ENCODE measurements around the gene ARL6IP4. TPM values are rescaled to one million over a fixed set of nuclear protein-coding genes. Genes with fewer than 3 reads are reported as not detected.

Gene ARL6IP4
- polyA plus RNA-seq, 3 donors, result 152 to 268 (median 167) TPM

GRCh38 chr12:122944605-122945592, 35.6 kb upstream of the ARL6IP4 start:
- WGBS (ENCODE audit: insufficient coverage), result 92% methylated on average over 6 of the region's 14 CpGs
- Histone ChIP-seq H3K4me1 (ENCODE audit: control insufficient read depth in 1 of 2, insufficient read depth in 2 of 2, low read length in 2 of 2) (peaks cover 33 to 35% of the 10 kb centered on the region in 2 donors), H3K79me2 (ENCODE audit: insufficient read depth, low read length) (no peaks in the 10 kb centered on the region), H3K4me3 (replicated peaks in 1 of 3; ENCODE audit: low read depth in 2 of 3, low read length in 3 of 3) (no peak overlapping the region), H3K9me3 (replicated peaks in 1 of 2; ENCODE audit: control insufficient read depth in 1 of 2, insufficient read depth in 1 of 2, low read length in 2 of 2) (no peaks in the 10 kb centered on the region), H3K27me3 (ENCODE audit: control insufficient read depth in 2 of 2, insufficient read depth in 2 of 2, low read length in 2 of 2) (no peaks in the 10 kb centered on the region), H2AFZ (ENCODE audit: insufficient read depth, low read depth, low read length, poor library complexity, severe bottlenecking) (no peak overlapping the region), H3K4me2 (replicated peaks; ENCODE audit: extremely low read depth, low read length, poor library complexity, severe bottlenecking) (no peak overlapping the region), H3K27ac (ENCODE audit: low read depth in 1 of 2, low read length in 2 of 2) (no peak overlapping the region), H3K9ac (ENCODE audit: insufficient read depth, low read length, poor library complexity, severe bottlenecking) (no peak overlapping the region), H4K20me1 (ENCODE audit: insufficient read depth, low read length) (no peaks in the 10 kb centered on the region), H3K36me3 (replicated peaks in 1 of 2; ENCODE audit: control insufficient read depth in 1 of 2, insufficient read depth in 2 of 2, low read length in 2 of 2) (no peaks in the 10 kb centered on the region)
- intact Hi-C loops (cut with micrococcal nuclease), result loop anchor here in 1 of 2 donors (5.0 kb wide), 1 partner anchor 53 kb away; no protein-coding TSS in a partner anchor
- Mint-ChIP-seq H3K36me3 (peaks cover 0 to 4% of the 10 kb centered on the region in 2 donors), H3K27me3 (ENCODE audit: low read depth in 3 of 3) (peaks cover 3 to 5% (median 3%) of the 10 kb centered on the region in 3 donors), H3K9me3 (peaks cover 0 to 2% (median 0%) of the 10 kb centered on the region in 7 donors), H3K4me3 (no peak overlapping the region), H3K4me1 (peaks cover 38% of the 10 kb centered on the region), H3K27ac (peak overlapping the region in 4 of 7 donors; percentile 54 to 80 (median 64))
- peak in 1 of 3 donors; percentile 33 for DNase-seq
- TF ChIP-seq, protein P1, sequence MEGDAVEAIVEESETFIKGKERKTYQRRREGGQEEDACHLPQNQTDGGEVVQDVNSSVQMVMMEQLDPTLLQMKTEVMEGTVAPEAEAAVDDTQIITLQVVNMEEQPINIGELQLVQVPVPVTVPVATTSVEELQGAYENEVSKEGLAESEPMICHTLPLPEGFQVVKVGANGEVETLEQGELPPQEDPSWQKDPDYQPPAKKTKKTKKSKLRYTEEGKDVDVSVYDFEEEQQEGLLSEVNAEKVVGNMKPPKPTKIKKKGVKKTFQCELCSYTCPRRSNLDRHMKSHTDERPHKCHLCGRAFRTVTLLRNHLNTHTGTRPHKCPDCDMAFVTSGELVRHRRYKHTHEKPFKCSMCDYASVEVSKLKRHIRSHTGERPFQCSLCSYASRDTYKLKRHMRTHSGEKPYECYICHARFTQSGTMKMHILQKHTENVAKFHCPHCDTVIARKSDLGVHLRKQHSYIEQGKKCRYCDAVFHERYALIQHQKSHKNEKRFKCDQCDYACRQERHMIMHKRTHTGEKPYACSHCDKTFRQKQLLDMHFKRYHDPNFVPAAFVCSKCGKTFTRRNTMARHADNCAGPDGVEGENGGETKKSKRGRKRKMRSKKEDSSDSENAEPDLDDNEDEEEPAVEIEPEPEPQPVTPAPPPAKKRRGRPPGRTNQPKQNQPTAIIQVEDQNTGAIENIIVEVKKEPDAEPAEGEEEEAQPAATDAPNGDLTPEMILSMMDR (IDR thresholded peaks at IDR 0.05), result no peak

DNA sequence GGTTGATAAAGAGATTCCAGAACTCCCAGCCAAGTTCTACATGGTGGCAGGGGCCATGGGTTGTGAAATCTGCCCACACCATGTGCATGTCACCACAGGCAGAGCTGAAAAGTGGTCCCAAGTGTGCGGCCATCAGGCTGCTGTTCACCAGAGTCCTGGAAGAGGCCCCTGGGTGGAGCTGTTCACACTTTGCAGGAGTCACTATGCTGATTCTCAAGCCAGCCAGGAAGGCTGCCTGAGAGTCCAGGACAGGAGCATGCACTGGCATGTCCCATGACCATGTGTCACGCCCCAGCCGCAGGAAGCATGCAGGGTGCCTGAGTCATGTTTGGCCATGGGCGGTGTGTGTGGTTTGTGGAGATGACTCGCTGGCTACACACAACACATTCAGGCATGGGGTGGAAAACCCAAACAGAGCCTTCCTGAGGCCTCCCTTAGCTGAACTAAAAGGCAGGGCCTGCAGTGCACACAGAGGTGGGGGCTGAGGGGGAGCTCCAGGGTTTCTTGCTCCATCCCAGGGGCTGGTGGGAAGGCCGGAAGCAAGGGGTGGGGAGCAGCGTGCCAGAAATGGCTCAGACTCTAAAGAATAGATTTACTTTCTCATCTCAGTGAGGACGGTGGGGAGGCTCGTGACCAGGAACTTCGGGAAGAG, 33.7 kb upstream of the ARL6IP4 start:
- H4K20me1 ChIP-seq (ENCODE audit: insufficient read depth, low read length), result no peaks in the 10 kb centered on the region

More for the DNA sequence above, 33.7 kb upstream of the ARL6IP4 start:
- intact Hi-C loops (cut with micrococcal nuclease), result loop anchor here (2.0 to 5.0 kb wide), 3 partner anchors 48 to 58 kb away; no protein-coding TSS in a partner anchor
- H3K9ac ChIP-seq (ENCODE audit: insufficient read depth, low read length, poor library complexity, severe bottlenecking), result peak overlapping the region; percentile 67
- H3K4me3 ChIP-seq (replicated peaks in 1 of 3; ENCODE audit: low read depth in 2 of 3, low read length in 3 of 3), result peak overlapping the region in 1 of 3 experiments; percentile 53
- H3K79me2 ChIP-seq (ENCODE audit: insufficient read depth, low read length), result no peaks in the 10 kb centered on the region
- H3K9me3 ChIP-seq (replicated peaks in 1 of 2; ENCODE audit: control insufficient read depth in 1 of 2, insufficient read depth in 1 of 2, low read length in 2 of 2), result no peaks in the 10 kb centered on the region
- H3K36me3 Mint-ChIP-seq, result peaks cover 0 to 4% of the 10 kb centered on the region in 2 donors
- peaks cover 33 to 35% of the 10 kb centered on the region in 2 donors for H3K4me1 ChIP-seq (ENCODE audit: control insufficient read depth in 1 of 2, insufficient read depth in 2 of 2, low read length in 2 of 2)
- H2AFZ ChIP-seq (ENCODE audit: insufficient read depth, low read depth, low read length, poor library complexity, severe bottlenecking), result peak overlapping the region; percentile 59
- peaks cover 3 to 5% (median 3%) of the 10 kb centered on the region in 3 donors for H3K27me3 Mint-ChIP-seq (ENCODE audit: low read depth in 3 of 3)
- peak overlapping the region; percentile 98 to 100 (median 99) for H3K27ac Mint-ChIP-seq
- H3K4me2 ChIP-seq (replicated peaks; ENCODE audit: extremely low read depth, low read length, poor library complexity, severe bottlenecking), result peak overlapping the region; percentile 67
- H3K9me3 Mint-ChIP-seq, result peaks cover 0 to 2% (median 0%) of the 10 kb centered on the region in 7 donors
- H3K27me3 ChIP-seq (ENCODE audit: control insufficient read depth in 2 of 2, insufficient read depth in 2 of 2, low read length in 2 of 2), result no peaks in the 10 kb centered on the region
- WGBS (ENCODE audit: insufficient coverage), result 6% methylated on average over 3 of the region's 10 CpGs
- peaks cover 44% of the 10 kb centered on the region for H3K4me1 Mint-ChIP-seq
- H3K4me3 Mint-ChIP-seq, result peak overlapping the region; percentile 69 to 88
- H3K27ac ChIP-seq (ENCODE audit: low read depth in 1 of 2, low read length in 2 of 2), result peak overlapping the region; percentile 91
- no peaks in the 10 kb centered on the region for H3K36me3 ChIP-seq (replicated peaks in 1 of 2; ENCODE audit: control insufficient read depth in 1 of 2, insufficient read depth in 2 of 2, low read length in 2 of 2)
- DNase-seq, result peak; percentile 98 to 100 (median 99)
- TF ChIP-seq, protein P1 (IDR thresholded peaks at IDR 0.05), result peak; percentile 52

Measured in CD14-positive monocyte (primary cell).